Ramos (cell line): Measurements from ENCODE around the gene XCR1.

ENCODE experiments used
- in situ Hi-C: fragments of 300-500 bp; cut with MboI; formaldehyde crosslinking; loops from one replicate; pipeline ENCODE4 v1.14.3; 2022; ENCODE audit warnings: low sequenced_read_pairs; ENCODE audit not compliant: unreplicated experiment

Gene XCR1

GRCh38 chr3:45986303-45986982 is 40.8 kb downstream of the XCR1 start:
- in situ Hi-C loops = no loop called here

- in situ Hi-C loops = no loop called here
Measured at GRCh38 chr3:45985532-45986302, 41.6 kb downstream of the XCR1 start.

- in situ Hi-C loops = no loop called here
Measured at GRCh38 chr3:45984331-45985312, 42.7 kb downstream of the XCR1 start.

GRCh38 chr3:45983770-45984169 is 43.5 kb downstream of the XCR1 start:
- in situ Hi-C loops = no loop called here

DNA sequence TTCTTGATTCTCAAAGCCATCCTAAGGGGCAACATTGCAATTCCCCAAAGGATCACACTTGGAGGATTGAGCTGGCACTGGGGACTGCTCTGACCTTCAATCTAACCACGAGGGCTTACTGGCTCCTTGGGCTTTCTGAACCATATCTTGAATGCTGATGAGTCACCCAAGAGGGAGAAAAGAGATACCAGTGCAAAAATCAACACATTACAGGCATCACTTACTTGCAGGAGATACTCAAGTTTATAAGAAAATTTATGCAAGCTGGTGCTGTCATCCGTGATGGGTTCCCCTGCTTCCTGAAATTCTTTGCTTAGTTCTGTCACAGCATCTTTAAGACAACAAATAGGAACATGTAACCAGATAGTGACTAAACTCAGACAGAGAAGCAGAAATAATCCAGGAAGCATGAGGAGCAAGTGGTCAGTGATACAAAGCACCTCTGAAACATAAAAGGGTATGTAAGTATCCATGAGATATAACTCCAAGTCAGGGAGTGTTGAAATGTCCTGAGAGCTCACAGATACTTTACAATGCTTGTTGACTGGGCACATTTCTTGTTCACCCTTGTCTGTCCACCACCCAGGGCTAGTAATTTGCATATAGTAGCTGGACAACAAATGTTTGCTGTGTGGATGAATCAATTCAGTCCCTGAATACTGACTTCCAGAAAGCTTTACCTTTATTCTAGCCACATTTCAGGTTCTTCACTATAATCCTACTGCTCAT is 45.8 kb downstream of the XCR1 start:
- in situ Hi-C loops = no loop called here

DNA sequence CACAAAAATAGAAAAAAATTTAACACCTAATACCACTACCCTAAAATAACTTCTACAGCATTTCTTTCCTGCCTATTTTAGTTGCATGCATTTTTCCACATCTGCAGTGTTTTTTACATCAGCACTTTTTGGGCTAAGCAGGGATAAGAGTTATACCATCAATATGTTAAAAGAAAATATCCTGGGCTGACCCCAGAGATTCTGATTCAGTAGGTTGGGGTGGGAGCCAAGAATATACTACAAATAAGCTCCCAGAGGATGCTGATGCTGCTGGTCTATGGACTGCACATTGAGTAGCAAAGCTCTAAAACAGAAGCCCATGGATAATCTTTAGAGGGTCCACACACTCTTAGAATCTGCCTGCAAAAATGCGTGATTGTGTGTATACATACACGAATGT is 46.5 kb downstream of the XCR1 start:
- in situ Hi-C loops = no loop called here

DNA sequence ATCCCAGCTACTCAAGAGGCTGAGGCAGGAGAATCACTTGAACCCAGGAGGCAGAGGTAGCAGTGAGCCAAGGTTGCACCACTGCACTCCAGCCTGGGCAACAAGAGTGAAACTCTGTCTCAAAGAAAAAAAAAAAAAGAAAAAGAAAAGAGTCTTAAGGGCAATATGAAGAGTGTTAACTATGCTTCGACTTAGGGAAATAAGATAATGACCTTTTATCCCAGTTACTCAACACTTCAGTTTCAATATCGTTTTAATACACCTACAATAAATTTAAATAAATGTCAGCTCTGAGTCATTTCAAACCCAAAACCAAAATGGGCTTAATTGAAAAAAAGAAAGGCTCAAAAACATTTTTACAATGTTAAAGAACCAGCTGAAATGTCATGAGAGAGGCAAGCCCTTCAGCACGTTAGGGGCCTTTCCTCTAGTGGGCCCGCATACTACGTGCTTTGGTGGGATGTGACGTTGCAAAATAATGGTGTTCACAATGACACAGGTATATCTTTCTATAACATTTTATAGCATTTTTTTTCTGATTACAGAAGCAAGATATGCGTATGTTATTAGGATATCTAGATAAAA is 47.0 kb downstream of the XCR1 start:
- in situ Hi-C loops = no loop called here

GRCh38 chr3:45979378-45979777 is 47.9 kb downstream of the XCR1 start:
- in situ Hi-C loops = no loop called here

DNA sequence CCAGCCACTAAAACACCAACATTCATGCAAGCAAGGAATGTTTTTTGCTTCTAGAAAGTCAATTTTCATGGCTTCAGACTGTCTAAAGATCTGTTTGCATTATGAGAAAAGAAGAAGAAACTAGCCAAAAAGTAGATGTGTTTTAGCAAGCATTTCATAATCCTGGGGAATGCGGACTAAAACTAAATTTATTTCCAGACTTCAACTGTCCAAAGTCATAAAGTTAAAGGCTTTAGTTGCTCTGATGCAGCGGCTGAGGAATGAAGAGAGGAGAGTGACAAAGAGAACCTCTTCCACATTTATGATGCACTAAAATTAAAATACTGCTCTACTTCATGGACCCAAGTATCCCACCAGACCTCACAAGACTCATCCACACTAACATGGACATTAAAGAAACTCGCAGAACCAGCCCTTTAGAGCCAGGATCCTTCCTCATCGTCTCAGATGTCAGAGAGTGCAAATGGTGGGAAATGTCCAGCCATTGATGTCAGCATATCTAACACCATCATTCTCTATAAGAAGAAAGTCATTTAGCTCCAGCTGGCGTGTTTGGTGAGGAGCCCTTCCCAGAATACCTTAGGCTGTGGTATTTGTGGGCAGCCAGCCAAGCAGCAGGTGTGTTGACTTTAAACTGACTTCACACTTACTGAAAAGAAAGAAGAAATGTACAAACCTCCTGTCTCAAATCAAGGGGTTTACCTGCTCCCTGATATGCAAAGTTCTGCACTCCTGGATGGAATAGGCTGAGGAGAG is 49.1 kb downstream of the XCR1 start:
- in situ Hi-C loops = no loop called here

DNA sequence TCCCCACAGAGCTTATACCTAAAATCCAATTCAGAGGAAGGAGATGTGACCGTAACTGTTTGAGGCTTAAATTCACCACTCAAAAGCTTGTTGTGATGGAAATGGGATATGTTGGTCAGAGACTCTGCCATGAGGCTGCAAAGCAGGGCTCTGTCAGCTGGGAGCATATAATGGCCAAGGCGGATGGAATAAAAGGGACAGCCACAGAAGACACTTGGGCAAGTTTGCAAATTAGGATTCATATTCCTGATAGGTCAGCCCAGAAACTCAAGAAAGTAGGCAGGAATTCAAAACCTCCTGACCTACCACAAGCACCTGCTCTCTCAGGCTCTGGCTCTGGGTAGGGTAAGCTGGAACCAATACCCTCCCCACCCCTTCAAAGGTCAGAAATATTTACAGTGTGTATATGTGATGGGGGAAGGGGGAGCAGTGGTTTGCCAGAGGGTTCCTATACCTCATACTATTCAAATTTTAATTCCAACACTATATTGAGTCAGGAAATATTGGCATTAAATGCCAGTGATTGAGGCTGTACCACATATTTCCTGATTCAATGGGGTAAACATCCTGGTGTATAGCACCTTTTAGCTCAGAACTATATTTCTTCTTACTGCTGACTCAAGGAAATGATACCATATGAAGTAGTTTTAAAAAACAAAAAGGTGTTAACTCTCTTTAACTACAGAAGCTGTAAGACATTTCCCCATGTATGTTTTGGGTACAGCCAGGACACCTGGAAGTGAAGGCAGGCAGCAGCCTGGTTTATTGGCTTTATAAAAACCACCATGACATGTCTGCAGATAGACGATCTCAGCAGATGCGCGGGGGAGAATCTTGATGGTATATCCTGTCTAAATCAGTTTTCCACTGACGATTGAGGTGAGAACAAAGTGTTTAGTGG is 50.8 kb downstream of the XCR1 start:
- in situ Hi-C loops = no loop called here

GRCh38 chr3:45975686-45976085 is 51.6 kb downstream of the XCR1 start:
- in situ Hi-C loops = no loop called here

DNA sequence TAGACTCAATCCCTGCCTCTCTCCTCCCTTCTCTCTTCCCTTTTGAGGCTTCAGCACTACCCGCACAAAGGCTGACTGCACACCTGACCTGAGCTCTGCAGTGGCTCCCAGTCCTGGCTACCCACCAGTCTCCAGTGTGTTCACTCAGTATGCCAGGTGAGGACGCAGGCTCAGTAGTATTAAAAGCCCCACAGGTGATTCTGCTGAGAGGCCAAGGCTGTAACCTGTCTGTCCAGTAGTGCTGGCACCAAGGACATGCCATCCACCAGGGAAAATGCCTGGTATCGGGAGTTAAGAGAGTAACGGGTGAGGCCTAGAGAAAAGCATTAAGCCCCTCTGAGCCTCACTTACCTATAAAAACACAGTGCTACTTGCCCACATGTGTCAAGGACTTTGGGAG is 52.6 kb downstream of the XCR1 start:
- in situ Hi-C loops = no loop called here

GRCh38 chr3:45972534-45973402 is 54.5 kb downstream of the XCR1 start:
- in situ Hi-C loops = no loop called here

DNA sequence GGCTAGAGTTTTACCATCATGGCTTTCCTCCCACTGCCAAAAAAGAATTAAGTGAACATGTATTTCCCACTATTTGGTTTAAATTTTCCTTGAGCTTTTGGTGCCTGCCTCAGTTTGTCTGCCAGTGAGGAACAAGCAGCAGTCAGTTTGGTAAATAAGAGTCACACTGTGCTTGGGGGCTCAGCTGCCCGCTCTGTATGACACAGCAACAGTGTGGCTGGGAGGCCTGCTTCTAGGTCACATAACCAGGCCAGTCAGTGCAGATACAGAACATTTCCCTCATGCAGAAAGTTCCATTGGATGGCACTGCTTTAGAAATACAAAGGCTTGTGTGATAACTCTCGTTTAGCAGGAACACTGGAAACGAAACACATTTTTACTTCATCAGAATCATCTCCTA is 57.3 kb downstream of the XCR1 start:
- in situ Hi-C loops = no loop called here

DNA sequence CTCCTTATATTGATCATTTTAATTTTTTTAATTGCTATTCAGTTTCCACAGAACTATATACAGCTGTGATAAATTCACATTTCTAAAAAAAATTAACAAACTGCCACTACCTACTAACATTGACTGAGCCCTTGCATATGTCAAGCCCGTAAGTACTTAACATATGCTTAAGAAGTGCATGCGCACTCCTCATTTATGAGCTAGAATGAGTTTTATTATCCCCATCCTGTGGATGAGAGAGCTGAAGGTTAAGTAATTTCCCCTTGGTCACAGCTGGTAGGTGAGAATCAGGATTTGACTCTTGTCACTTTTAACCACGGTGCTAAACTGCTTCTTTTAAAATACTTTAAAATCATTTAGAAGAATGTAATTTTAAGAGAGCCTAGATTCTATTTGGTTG is 58.2 kb downstream of the XCR1 start:
- in situ Hi-C loops = no loop called here

- in situ Hi-C loops = no loop called here
Measured at GRCh38 chr3:45968706-45969105, 58.6 kb downstream of the XCR1 start.

GRCh38 chr3:45968149-45968548 is 59.1 kb downstream of the XCR1 start:
- in situ Hi-C loops = no loop called here
